IMR-90 (cell line): ENCODE measurements around the gene CAMK2D. TPM values are rescaled to one million over a fixed set of nuclear protein-coding genes. Genes with fewer than 3 reads are reported as not detected.

Source experiments
- ATAC-seq: fragments of 200-7000 bp; cut with Tn5 transposase; 2 replicates; pipeline ENCODE4 v1.9.1; 2020; ENCODE audit warnings: low read depth, mild to moderate bottlenecking, moderate library complexity
- BruUV-seq: library from RNA; stranded (reverse); fragments of 400-500 nt; replicated peaks from 2 replicates; lab custom pipeline; 2021; lab: Mats Ljungman, UMichigan
- CTCF ChIA-PET: fragments of 300-600 bp; formaldehyde crosslinking; extraction: SDS; loops from one replicate; lab custom pipeline; 2021; ENCODE audit warnings: antibody characterized with exemption; lab: Yijun Ruan, JAX
- POLR2A ChIA-PET: fragments of 300-600 bp; sonication (Branson Sonifier 250); formaldehyde crosslinking; loops from one replicate; lab custom pipeline; 2022; ENCODE audit warnings: antibody characterized with exemption; ENCODE audit not compliant: unreplicated experiment; lab: Charles Lee
- DNase-seq: peaks from one replicate; pipeline ENCODE4 v3.0.0; 2013
- H2AFZ ChIP-seq: replicated peaks from 2 replicates; pipeline ENCODE3; 2013; ENCODE audit warnings: low read length, mild to moderate bottlenecking; ENCODE audit not compliant: poor library complexity
- H2AK5ac ChIP-seq: 2 replicates; pipeline ENCODE4 v1.6.1; 2013; ENCODE audit warnings: low read depth, low read length, inconsistent platforms
- H2AK9ac ChIP-seq: replicated peaks from 2 replicates; pipeline ENCODE3; 2013; ENCODE audit warnings: mild to moderate bottlenecking, low read depth, low read length, moderate library complexity; ENCODE audit not compliant: poor library complexity
- H2BK120ac ChIP-seq: 2 replicates; pipeline ENCODE4 v1.6.1; 2013; ENCODE audit warnings: low read depth, low read length, inconsistent platforms
- H2BK15ac ChIP-seq: 3 replicates; pipeline ENCODE4 v1.6.1; 2013; ENCODE audit warnings: low read depth, low read length, inconsistent platforms
- H2BK20ac ChIP-seq: 2 replicates; pipeline ENCODE4 v1.6.1; 2013; ENCODE audit warnings: low read depth, mild to moderate bottlenecking, inconsistent platforms, low read length, moderate library complexity
- H2BK5ac ChIP-seq: 2 replicates; pipeline ENCODE4 v1.6.1; 2013; ENCODE audit warnings: mild to moderate bottlenecking, low read depth, low read length, inconsistent platforms; ENCODE audit not compliant: poor library complexity, severe bottlenecking
- H3K14ac ChIP-seq: replicated peaks from 2 replicates; pipeline ENCODE4 v1.6.1; 2013; ENCODE audit warnings: low read depth, low read length, inconsistent platforms
- H3K18ac ChIP-seq: 2 replicates; pipeline ENCODE4 v1.6.1; 2013; ENCODE audit warnings: low read depth, low read length, control low read depth
- H3K23ac ChIP-seq: 2 replicates; pipeline ENCODE4 v1.6.1; 2013; ENCODE audit warnings: low read depth, low read length, inconsistent platforms
- H3K27ac ChIP-seq: 2 replicates; pipeline ENCODE4 v1.5.1; 2013; ENCODE audit warnings: mild to moderate bottlenecking, control low read depth, low read length; ENCODE audit not compliant: insufficient read depth
- H3K27me3 ChIP-seq: 2 replicates; pipeline ENCODE4 v1.6.1; 2013; ENCODE audit warnings: low read length; ENCODE audit not compliant: control insufficient read depth, insufficient read depth
- H3K36me3 ChIP-seq: 2 replicates; pipeline ENCODE4 v1.6.1; 2013; ENCODE audit warnings: low read length, mixed read lengths; ENCODE audit not compliant: control insufficient read depth, insufficient read depth
- H3K4ac ChIP-seq: 2 replicates; pipeline ENCODE4 v1.6.1; 2013; ENCODE audit warnings: low read depth, low read length, inconsistent platforms
- H3K4me1 ChIP-seq: 2 replicates; pipeline ENCODE4 v1.6.1; 2013; ENCODE audit warnings: low read length, mixed read lengths; ENCODE audit not compliant: control insufficient read depth, insufficient read depth
- H3K4me2 ChIP-seq: 2 replicates; pipeline ENCODE4 v1.6.1; 2013; ENCODE audit warnings: low read depth, mild to moderate bottlenecking, control low read depth, low read length, moderate library complexity
- H3K4me3 ChIP-seq: 2 replicates; pipeline ENCODE4 v1.5.1; 2013; ENCODE audit warnings: low read depth, mild to moderate bottlenecking, control low read depth, low read length, moderate library complexity; ENCODE audit not compliant: insufficient read depth
- H3K56ac ChIP-seq: 2 replicates; pipeline ENCODE4 v1.6.1; 2013; ENCODE audit warnings: low read length, inconsistent platforms; ENCODE audit not compliant: insufficient read depth; ENCODE audit errors: extremely low read depth
- H3K79me1 ChIP-seq, 2 experiments: 2 replicates each; pipeline ENCODE4 v1.6.1; 2013; ENCODE audit warnings: low read length in 2 of 2, inconsistent platforms in 1 of 2, low read depth in 1 of 2
- H3K9ac ChIP-seq: 2 replicates; pipeline ENCODE4 v1.6.1; 2013; ENCODE audit warnings: low read depth, low read length, control low read depth
- H3K9me1 ChIP-seq: 2 replicates; pipeline ENCODE4 v1.6.1; 2013; ENCODE audit warnings: low read length, inconsistent platforms; ENCODE audit not compliant: insufficient read depth
- H3K9me3 ChIP-seq: 2 replicates; pipeline ENCODE4 v1.6.1; 2013; ENCODE audit warnings: low read length; ENCODE audit not compliant: control insufficient read depth, insufficient read depth
- H4K20me1 ChIP-seq: 2 replicates; pipeline ENCODE4 v1.6.1; 2013; ENCODE audit warnings: low read length, inconsistent platforms; ENCODE audit not compliant: insufficient read depth
- H4K5ac ChIP-seq: 2 replicates; pipeline ENCODE4 v1.6.1; 2013; ENCODE audit warnings: mild to moderate bottlenecking, low read depth, low read length, control low read depth
- H4K8ac ChIP-seq, 2 experiments: 2 replicates each; pipeline ENCODE4 v1.6.1; 2013; ENCODE audit warnings: low read depth in 2 of 2, low read length in 2 of 2, control low read depth in 1 of 2, inconsistent platforms in 1 of 2
- H4K91ac ChIP-seq: 2 replicates; pipeline ENCODE4 v1.6.1; 2013; ENCODE audit warnings: low read depth, low read length, inconsistent platforms; ENCODE audit not compliant: insufficient read depth
- BHLHE40 ChIP-seq: fragments of 150-350 bp; IDR thresholded peaks from 2 replicates; pipeline ENCODE4 v1.6.1; 2016; ENCODE audit warnings: mild to moderate bottlenecking, low read depth, low read length
- CEBPB ChIP-seq: IDR thresholded peaks from 2 replicates; pipeline ENCODE4 v1.6.1; 2012; ENCODE audit warnings: low read depth, low read length, improper control_type of control experiment
- CHD1 ChIP-seq: IDR thresholded peaks from 2 replicates; pipeline ENCODE4 v1.6.1; 2012; ENCODE audit warnings: low read depth, low read length, improper control_type of control experiment
- FOS ChIP-seq: fragments of 150-350 bp; IDR thresholded peaks from 2 replicates; pipeline ENCODE4 v1.6.1; 2016; ENCODE audit warnings: low read depth, low read length
- MAFK ChIP-seq: IDR thresholded peaks from 2 replicates; pipeline ENCODE4 v1.6.1; 2012; ENCODE audit warnings: low read depth, low read length, improper control_type of control experiment
- MAZ ChIP-seq: IDR thresholded peaks from 2 replicates; pipeline ENCODE4 v1.6.1; 2012; ENCODE audit warnings: low read depth, mild to moderate bottlenecking, low read length, improper control_type of control experiment, moderate library complexity, borderline replicate concordance
- MXI1 ChIP-seq: IDR thresholded peaks from 2 replicates; pipeline ENCODE4 v1.6.1; 2012; ENCODE audit warnings: low read depth, mild to moderate bottlenecking, low read length, moderate library complexity, borderline replicate concordance
- NFE2L2 ChIP-seq: fragments of 150-350 bp; IDR thresholded peaks from 2 replicates; pipeline ENCODE4 v1.6.1; 2016; ENCODE audit warnings: low read depth, mild to moderate bottlenecking, low read length
- POLR2A ChIP-seq: IDR thresholded peaks from 2 replicates; pipeline ENCODE4 v1.6.1; 2012; ENCODE audit warnings: mild to moderate bottlenecking, low read depth, low read length
- RAD21 ChIP-seq: IDR thresholded peaks from 2 replicates; pipeline ENCODE4 v1.6.1; 2012; ENCODE audit warnings: low read length, improper control_type of control experiment
- RCOR1 ChIP-seq: IDR thresholded peaks from 2 replicates; pipeline ENCODE4 v1.6.1; 2012; ENCODE audit warnings: mild to moderate bottlenecking, low read length, improper control_type of control experiment; ENCODE audit not compliant: insufficient replicate concordance
- RFX5 ChIP-seq: IDR thresholded peaks from 2 replicates; pipeline ENCODE4 v1.8.0; 2012; ENCODE audit warnings: low read depth, mild to moderate bottlenecking, low read length, moderate library complexity
- SMC3 ChIP-seq: fragments of 150-350 bp; IDR thresholded peaks from 2 replicates; pipeline ENCODE4 v1.6.1; 2016; ENCODE audit warnings: low read depth, mild to moderate bottlenecking, antibody characterized with exemption, low read length, moderate library complexity
- WGBS, 2 experiments: methylation state at CpG; one replicate each; pipeline versions ENCODE4 v1.1.5 to v1.1.7; 2013; ENCODE audit warnings: missing lambda C conversion rate in 2 of 2; ENCODE audit not compliant: insufficient read length in 1 of 2; ENCODE audit errors: extremely low coverage in 2 of 2; 5-methylcytosine and 5-hydroxymethylcytosine counted together
- dilution Hi-C: fragments of 300-500 bp; cut with HindIII; formaldehyde crosslinking; loops from one replicate; pipeline ENCODE4 v1.14.3; 2018; ENCODE audit warnings: low sequenced_read_pairs; ENCODE audit not compliant: unreplicated experiment
- in situ Hi-C: fragments of 300-500 bp; cut with MboI; formaldehyde crosslinking; loops from 3 replicates; pipeline ENCODE4 v1.14.3; 2019; ENCODE audit warnings: low sequenced_read_pairs, inconsistent platforms, mixed read lengths
- intact Hi-C: fragments of 100-400 bp; cut with micrococcal nuclease; formaldehyde crosslinking; loops from 2 replicates; pipeline ENCODE4 v1.10.0; 2022
- polyA plus RNA-seq, 3 experiments: library from polyadenylated mRNA; depleted of rRNA; stranded (reverse); fragments of >200 nt; gene quantifications; 2 replicates each; pipeline ENCODE4 v1.2.3, GENCODE V29; 2012; ENCODE audit warnings: low replicate concordance in 1 of 3
- total RNA-seq: library from RNA; depleted of rRNA; stranded (reverse); fragments of >200 nt; gene quantifications from 2 replicates; pipeline ENCODE4 v1.2.3, GENCODE V29; 2012
- TF ChIP-seq, protein P1 (sequence below): fragments of 150-350 bp; IDR thresholded peaks from 2 replicates; pipeline ENCODE4 v1.6.1; 2016; ENCODE audit warnings: low read depth, mild to moderate bottlenecking, low read length, moderate library complexity, borderline replicate concordance

The CAMK2D gene
- total and polyA plus RNA-seq, 2 of the 4 experiments (the other 2 are of a cell fraction), result 44.6 to 156 TPM

DNA sequence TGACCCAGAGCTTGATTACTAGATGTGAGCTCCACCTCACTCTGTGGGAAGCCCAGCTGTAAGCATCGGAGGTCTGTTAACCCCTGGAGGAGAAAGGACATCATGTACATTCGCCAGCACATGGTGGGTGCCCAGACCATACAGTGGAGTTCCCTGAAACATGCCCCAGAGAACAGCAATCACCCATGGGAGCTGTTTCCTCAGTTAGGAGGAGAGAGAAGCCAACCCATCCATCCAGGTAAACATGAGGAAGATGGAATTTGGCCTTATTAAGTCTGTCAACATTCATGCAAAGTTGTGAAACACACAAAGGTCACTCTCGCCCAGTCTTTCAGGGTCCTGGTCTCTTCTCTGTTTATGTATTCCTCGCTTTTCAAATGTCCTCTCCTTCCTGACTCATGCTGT is 357.4 kb downstream of the CAMK2D start:
- H3K9ac ChIP-seq, result no peak overlapping the region
- peak overlapping the region; percentile 24 for H2AK9ac ChIP-seq
- ATAC-seq (peak; percentile 17; the same call in 1 of the 2 replicates), DNase-seq (no peak)
- no peak overlapping the region for H2BK5ac ChIP-seq
- no TSS peak for BruUV-seq
- H4K8ac ChIP-seq, result peak overlapping the region in 1 of 2 experiments; percentile 19; a peak in 1 of 4 replicates
- H2BK120ac ChIP-seq, result no peak overlapping the region
- no peaks in the 10 kb centered on the region for H4K20me1 ChIP-seq
- no peak overlapping the region for H4K5ac ChIP-seq
- no peaks in the 10 kb centered on the region for H3K9me3 ChIP-seq
- H2AFZ ChIP-seq, result peak overlapping the region; percentile 47
- peaks cover 4% of the 10 kb centered on the region for H3K9me1 ChIP-seq
- H3K27ac ChIP-seq, result no peak overlapping the region
- dilution Hi-C loops, result no loop called here
- whole genome bisulfite sequencing, 2 experiments, result no CpG with 5 or more reads among the region's 4 CpGs
- peak overlapping the region; percentile 31; the same call in 1 of the 2 replicates for H2AK5ac ChIP-seq
- no peaks in the 10 kb centered on the region for H3K36me3 ChIP-seq
- 0 out of 3 replicates have a peak overlapping the region, but pooled peaks have one; percentile 10 for H2BK15ac ChIP-seq
- no peak overlapping the region; the same call in 1 of the 2 replicates for H3K14ac ChIP-seq
- no peaks in the 10 kb centered on the region for H3K4me1 ChIP-seq
- no peak for TF ChIP-seq POLR2A
- no peak for TF ChIP-seq MXI1
- TF ChIP-seq RAD21, result no peak
- TF ChIP-seq CEBPB, result no peak
- no peak for TF ChIP-seq MAFK
- TF ChIP-seq, protein P1, sequence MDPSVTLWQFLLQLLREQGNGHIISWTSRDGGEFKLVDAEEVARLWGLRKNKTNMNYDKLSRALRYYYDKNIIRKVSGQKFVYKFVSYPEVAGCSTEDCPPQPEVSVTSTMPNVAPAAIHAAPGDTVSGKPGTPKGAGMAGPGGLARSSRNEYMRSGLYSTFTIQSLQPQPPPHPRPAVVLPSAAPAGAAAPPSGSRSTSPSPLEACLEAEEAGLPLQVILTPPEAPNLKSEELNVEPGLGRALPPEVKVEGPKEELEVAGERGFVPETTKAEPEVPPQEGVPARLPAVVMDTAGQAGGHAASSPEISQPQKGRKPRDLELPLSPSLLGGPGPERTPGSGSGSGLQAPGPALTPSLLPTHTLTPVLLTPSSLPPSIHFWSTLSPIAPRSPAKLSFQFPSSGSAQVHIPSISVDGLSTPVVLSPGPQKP, result no peak
- TF ChIP-seq MAZ, result no peak
- no peak for TF ChIP-seq NFE2L2
- TF ChIP-seq SMC3, result no peak
- TF ChIP-seq CHD1, result no peak
- TF ChIP-seq BHLHE40, result no peak
- TF ChIP-seq FOS, result no peak
- no peak for TF ChIP-seq RCOR1
- no peak for TF ChIP-seq RFX5
- intact Hi-C loops, result no loop called here
- ChIA-PET CTCF (interaction anchor here (1.7 kb wide), 1 partner anchor 9 kb away, joined by 5 read pairs; no protein-coding TSS in a partner anchor), POLR2A (no interaction called here)
- H3K27me3 ChIP-seq, result no peaks in the 10 kb centered on the region
- no peak overlapping the region for H2BK20ac ChIP-seq
- no peak overlapping the region for H3K56ac ChIP-seq
- H3K18ac ChIP-seq, result no peak overlapping the region
- H4K91ac ChIP-seq, result no peak overlapping the region; the same call in 1 of the 2 replicates
- no peak overlapping the region for H3K4ac ChIP-seq
- H3K4me2 ChIP-seq, result no peak overlapping the region
- no peak overlapping the region for H3K4me3 ChIP-seq
- H3K79me1 ChIP-seq, result no peaks in the 10 kb centered on the region
- H3K23ac ChIP-seq, result peak overlapping the region; percentile 27; the same call in 1 of the 2 replicates
- in situ Hi-C loops, result loop anchor here (10.0 kb wide), 1 partner anchor 371 kb away; no protein-coding TSS in a partner anchor
